SU-DHL-6 (cell line): ENCODE measurements around the gene FCHSD2.
A peak's percentile ranks its signal among the peaks of the same experiment; 100 is the strongest.

Experiments
- H2AFZ ChIP-seq: fragments of 200-600 bp; sonication (generic); 2 replicates; pipeline ENCODE4 v1.6.1; 2014; ENCODE audit warnings: low read depth, mild to moderate bottlenecking, moderate library complexity, mixed read lengths, antibody characterized with exemption, low read length; ENCODE audit not compliant: severe bottlenecking
- H3F3A ChIP-seq: fragments of 200-600 bp; shearing (Covaris generic); 2 replicates; pipeline ENCODE4 v1.6.0; 2016; ENCODE audit warnings: antibody characterized with exemption, mild to moderate bottlenecking; ENCODE audit not compliant: insufficient read depth
- H3K27ac ChIP-seq: fragments of 200-600 bp; sonication (generic); 2 replicates; pipeline ENCODE4 v1.5.1; 2016; ENCODE audit warnings: low read depth, mild to moderate bottlenecking, low read length, moderate library complexity, mixed read lengths
- H3K27me3 ChIP-seq: fragments of 200-600 bp; sonication (generic), shearing (Covaris generic); 2 replicates; pipeline ENCODE4 v1.6.0; 2014; ENCODE audit warnings: mild to moderate bottlenecking, low read length
- H3K36me3 ChIP-seq: fragments of 200-600 bp; sonication (generic); 2 replicates; pipeline ENCODE4 v1.6.1; 2014; ENCODE audit warnings: mild to moderate bottlenecking, low read length, mixed read lengths
- H3K4me2 ChIP-seq: fragments of 300-600, 200-600 bp; shearing (Covaris generic), sonication (generic); 2 replicates; pipeline ENCODE4 v1.6.0; 2014; ENCODE audit warnings: low read length, low read depth, mild to moderate bottlenecking; ENCODE audit not compliant: poor library complexity, severe bottlenecking
- H3K4me3 ChIP-seq: fragments of 200-600 bp; sonication (generic); 2 replicates; pipeline ENCODE4 v1.5.1; 2014; ENCODE audit warnings: antibody characterized with exemption, low read length, mild to moderate bottlenecking, mixed read lengths; ENCODE audit not compliant: insufficient read depth, poor library complexity, severe bottlenecking
- H3K79me2 ChIP-seq: fragments of 200-600 bp; sonication (generic); 2 replicates; pipeline ENCODE4 v1.6.1; 2014; ENCODE audit warnings: mild to moderate bottlenecking, low read length, moderate library complexity; ENCODE audit not compliant: insufficient read depth
- H3K9ac ChIP-seq: fragments of 200-600 bp; sonication (generic); 2 replicates; pipeline ENCODE4 v1.7.0; 2014; ENCODE audit warnings: mild to moderate bottlenecking, low read length
- H3K9me2 ChIP-seq: fragments of 200-600 bp; sonication (generic); replicated peaks from 2 replicates; pipeline ENCODE4 v1.6.1; 2014; ENCODE audit warnings: low read length; ENCODE audit not compliant: insufficient read depth
- H3K9me3 ChIP-seq: fragments of 200-600 bp; sonication (generic); 2 replicates; pipeline ENCODE4 v1.6.1; 2014; ENCODE audit warnings: low read length, mixed read lengths; ENCODE audit not compliant: insufficient read depth
- H4K20me1 ChIP-seq: fragments of 200-600 bp; sonication (generic); 2 replicates; pipeline ENCODE4 v1.6.1; 2014; ENCODE audit warnings: low read depth, mild to moderate bottlenecking, antibody characterized with exemption, low read length, moderate library complexity, mixed read lengths
- CTCF ChIP-seq: fragments of 200-600 bp; sonication (generic); IDR thresholded peaks from one replicate; pipeline ENCODE4 v1.5.1; 2017; ENCODE audit warnings: antibody characterized with exemption, mild to moderate bottlenecking, low read length, moderate library complexity; ENCODE audit not compliant: insufficient read depth, poor library complexity, severe bottlenecking
- EZH2phosphoT487 ChIP-seq: fragments of 200-600 bp; sonication (generic), shearing (Covaris generic); conservative IDR thresholded peaks from 2 replicates; pipeline ENCODE4 v1.6.1; 2018; ENCODE audit warnings: mild to moderate bottlenecking, antibody characterized with exemption, low read length, moderate library complexity, mixed read lengths

The FCHSD2 gene

DNA sequence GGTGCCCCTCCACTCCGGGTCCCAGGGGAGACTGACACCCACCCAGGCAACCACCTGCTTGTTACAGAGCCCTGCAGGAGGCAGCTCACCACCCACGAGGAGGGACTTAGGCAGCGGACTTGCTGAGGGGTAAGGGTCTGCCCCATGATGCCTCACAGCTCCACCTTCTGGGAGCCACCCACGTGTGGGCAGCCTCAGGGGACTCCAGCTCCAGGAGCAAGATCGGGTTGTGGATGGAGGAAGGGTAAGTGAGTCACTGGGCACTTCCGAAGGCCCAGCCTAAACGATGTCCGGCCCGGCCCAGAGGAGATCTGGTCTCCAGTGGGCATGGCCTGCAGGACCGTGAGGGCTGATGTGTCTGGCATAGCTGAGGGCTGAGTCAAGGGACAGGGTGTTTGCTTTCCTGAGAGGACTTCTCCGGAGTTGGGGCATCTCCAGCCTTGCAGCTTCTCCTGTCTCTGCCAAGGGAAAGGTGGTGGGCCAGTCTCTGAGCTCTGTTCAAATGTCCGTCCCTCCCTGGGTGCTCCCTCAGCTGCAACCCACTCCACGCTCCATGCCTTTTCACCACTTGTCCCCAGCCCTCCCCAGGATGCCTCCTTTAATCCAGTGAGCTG lies 43.7 kb upstream of the FCHSD2 start:
- Histone ChIP-seq H3K27ac (no peak overlapping the region), H3K9me2 (no peaks in the 10 kb centered on the region), H2AFZ (no peak overlapping the region), H3K9me3 (no peaks in the 10 kb centered on the region), H3K4me2 (no peak overlapping the region), H3K27me3 (no peaks in the 10 kb centered on the region), H4K20me1 (no peaks in the 10 kb centered on the region), H3F3A (no peaks in the 10 kb centered on the region), H3K4me3 (no peak overlapping the region), H3K79me2 (no peaks in the 10 kb centered on the region), H3K36me3 (no peaks in the 10 kb centered on the region), H3K9ac (no peak overlapping the region)
- TF ChIP-seq CTCF (no peak), EZH2phosphoT487 (no peak)

- H3F3A ChIP-seq, result no peaks in the 10 kb centered on the region
- H3K36me3 ChIP-seq, result no peaks in the 10 kb centered on the region
- no peak overlapping the region for H3K4me2 ChIP-seq
- H3K4me3 ChIP-seq, result no peak overlapping the region
- no peak overlapping the region for H3K27ac ChIP-seq
- H3K27me3 ChIP-seq, result no peaks in the 10 kb centered on the region
- H4K20me1 ChIP-seq, result no peaks in the 10 kb centered on the region
- no peak overlapping the region for H3K9ac ChIP-seq
- H2AFZ ChIP-seq, result peak overlapping the region; percentile 9
- no peaks in the 10 kb centered on the region for H3K9me3 ChIP-seq
- no peaks in the 10 kb centered on the region for H3K9me2 ChIP-seq
- no peaks in the 10 kb centered on the region for H3K79me2 ChIP-seq
- TF ChIP-seq EZH2phosphoT487 (no peak), CTCF (peak; percentile 86)
Measured at GRCh38 chr11:73184953-73185671, 43.0 kb upstream of the FCHSD2 start.

DNA sequence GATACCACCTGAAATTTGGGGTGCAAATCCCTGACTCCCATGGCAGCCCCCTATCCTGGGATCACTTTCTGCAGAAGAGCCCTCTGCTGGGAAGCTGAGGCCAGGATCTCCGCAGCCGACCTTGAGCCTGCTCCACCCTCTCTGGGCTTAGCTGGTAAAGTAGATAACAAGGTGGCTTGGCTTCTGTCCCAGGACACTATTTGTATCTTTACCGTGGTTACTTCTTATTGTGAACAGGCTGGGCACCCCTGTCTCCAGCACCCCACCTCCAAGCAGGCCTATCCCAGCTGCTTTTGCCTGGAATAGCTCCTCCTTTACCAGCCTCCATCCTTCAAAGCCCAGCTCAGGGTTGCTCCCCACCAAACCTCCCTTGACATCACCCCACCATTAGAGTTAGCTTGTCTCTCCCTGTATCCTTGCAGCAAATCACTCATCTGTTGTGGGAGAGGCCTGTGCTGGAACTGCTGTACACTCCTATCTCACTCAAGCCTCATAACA lies 40.8 kb upstream of the FCHSD2 start:
- H4K20me1 ChIP-seq, result no peaks in the 10 kb centered on the region
- H3K27ac ChIP-seq, result no peak overlapping the region
- H3K36me3 ChIP-seq, result no peaks in the 10 kb centered on the region
- H3F3A ChIP-seq, result no peaks in the 10 kb centered on the region
- H3K9me3 ChIP-seq, result no peaks in the 10 kb centered on the region
- no peak for TF ChIP-seq CTCF
- H3K4me2 ChIP-seq, result no peak overlapping the region
- no peaks in the 10 kb centered on the region for H3K9me2 ChIP-seq
- H2AFZ ChIP-seq, result no peak overlapping the region
- no peaks in the 10 kb centered on the region for H3K79me2 ChIP-seq
- no peak overlapping the region for H3K9ac ChIP-seq
- H3K4me3 ChIP-seq, result no peak overlapping the region
- no peaks in the 10 kb centered on the region for H3K27me3 ChIP-seq
